HepG2 (cell line): ENCODE results near the gene PTBP2. TPM values are rescaled to one million over a fixed set of nuclear protein-coding genes. Genes with fewer than 3 reads are reported as not detected.

Experiments used
- EED ChIP-seq: sonication (generic); formaldehyde crosslinking; IDR thresholded peaks from 2 replicates; pipeline ENCODE4 v1.5.0; 2020; ENCODE audit warnings: mild to moderate bottlenecking, missing genetic modification reagents
- HMGXB4 ChIP-seq, 2 experiments: sonication (generic) in 1 of 2; formaldehyde crosslinking in 1 of 2; IDR thresholded peaks; 2 replicates each; pipeline versions ENCODE4 v1.4.0 to v1.6.1; 2018 to 2020; ENCODE audit warnings: missing genetic modification reagents in 2 of 2, borderline replicate concordance in 1 of 2, low read depth in 1 of 2, mild to moderate bottlenecking in 1 of 2, missing biosample characterization in 1 of 2
- HOXA7 ChIP-seq: sonication (generic); formaldehyde crosslinking; IDR thresholded peaks from 2 replicates; pipeline ENCODE4 v1.8.1; 2022; ENCODE audit warnings: mild to moderate bottlenecking, missing genetic modification reagents, moderate library complexity
- PHF8 ChIP-seq: sonication (generic); formaldehyde crosslinking; IDR thresholded peaks from 2 replicates; pipeline ENCODE4 v1.5.0; 2020; ENCODE audit warnings: missing genetic modification reagents
- RERE ChIP-seq: IDR thresholded peaks from 2 replicates; pipeline ENCODE4 v1.6.1; 2016; ENCODE audit warnings: low read depth, missing genetic modification reagents, missing compliant biosample characterization
- SAP130 ChIP-seq: IDR thresholded peaks from 2 replicates; pipeline ENCODE4 v1.6.1; 2016; ENCODE audit warnings: low read depth
- UBTF ChIP-seq: sonication (generic); formaldehyde crosslinking; IDR thresholded peaks from 2 replicates; pipeline ENCODE4 v1.4.0; 2020; ENCODE audit warnings: mild to moderate bottlenecking, missing genetic modification reagents
- YEATS4 ChIP-seq: sonication (generic); formaldehyde crosslinking; IDR thresholded peaks from 2 replicates; pipeline ENCODE4 v1.4.0; 2020; ENCODE audit warnings: missing genetic modification reagents, borderline replicate concordance
- ZNF431 ChIP-seq: sonication (generic); formaldehyde crosslinking; IDR thresholded peaks from 2 replicates; pipeline ENCODE4 v1.9.0; 2022; ENCODE audit warnings: missing genetic modification reagents, low read depth, mild to moderate bottlenecking, borderline replicate concordance
- ZNF501 ChIP-seq: sonication (generic); formaldehyde crosslinking; IDR thresholded peaks from 2 replicates; pipeline ENCODE4 v1.5.1; 2020; ENCODE audit warnings: mild to moderate bottlenecking, moderate library complexity, missing genetic modification reagents
- ZNF772 ChIP-seq: sonication (generic); formaldehyde crosslinking; IDR thresholded peaks from 2 replicates; pipeline ENCODE4 v1.5.0; 2020; ENCODE audit warnings: mild to moderate bottlenecking, missing genetic modification reagents
- polyA plus RNA-seq, 8 experiments: library from polyadenylated mRNA; depleted of rRNA in 3 of 8; stranded (reverse) in 7 of 8; unstranded in 1 of 8; fragments of >200 nt; fragmentation: Illumina TruSeq in 4 of 8; extraction: Trizol in 4 of 8; gene quantifications; 2 replicates each; pipeline versions ENCODE4 v1.2.1 to v1.2.3, GENCODE V29; 2011 to 2016; ENCODE audit warnings: low read depth in 4 of 8, missing spikeins in 1 of 8, mixed read lengths in 1 of 8; ENCODE audit not compliant: insufficient read depth in 1 of 8
- total RNA-seq, 5 experiments: library from RNA; depleted of rRNA; stranded (reverse); fragments of >200 nt; fragmentation: Illumina TruSeq; extraction: Trizol; gene quantifications; 2 replicates each; pipeline ENCODE4 v1.2.3, GENCODE V29; 2016; ENCODE audit warnings: low read depth in 1 of 5
- TF ChIP-seq, protein P1 (sequence below): sonication (generic); formaldehyde crosslinking; IDR thresholded peaks from 2 replicates; pipeline ENCODE4 v1.4.0; 2020; ENCODE audit warnings: missing genetic modification reagents, borderline replicate concordance
- TF ChIP-seq, protein P2 (sequence below): sonication (generic); IDR thresholded peaks from 2 replicates; pipeline ENCODE4 v1.6.1; 2016; ENCODE audit warnings: low read depth, borderline replicate concordance

PTBP2 gene
- total and polyA plus RNA-seq, 2 of the 13 experiments (the other 11 are each of a cell fraction or from before 2014, with no cell fraction given): 10.5 to 14.1 TPM

GRCh38 chr1:96722161-96722922 is 758 bp downstream of the PTBP2 start (continued):
- TF ChIP-seq UBTF (peak; percentile 34; the same call in 1 of the 2 replicates), HOXA7 (CRISPR knock-in tag) (no peak), ZNF772 (no peak), HMGXB4 (CRISPR knock-in tag; IDR thresholded peaks at IDR 0.05; ENCODE audit: borderline replicate concordance in 1 of 2, low read depth in 1 of 2) (peak in 1 of 2 experiments; percentile 10; a peak in 1 of 4 replicates), ZNF501 (CRISPR knock-in tag) (0 out of 2 replicates have a peak, but pooled peaks have one; percentile 8), RERE (CRISPR knock-in tag) (0 out of 2 replicates have a peak, but pooled peaks have one; percentile 5), ZNF431 (CRISPR knock-in tag) (0 out of 2 replicates have a peak, but pooled peaks have one; percentile 14), EED (CRISPR knock-in tag) (0 out of 2 replicates have a peak, but pooled peaks have one; percentile 49), SAP130 (CRISPR knock-in tag) (peak; percentile 11; the same call in 1 of the 2 replicates), YEATS4 (0 out of 2 replicates have a peak, but pooled peaks have one; percentile 13), PHF8 (peak; percentile 22; the same call in 1 of the 2 replicates)
- TF ChIP-seq, protein P1, sequence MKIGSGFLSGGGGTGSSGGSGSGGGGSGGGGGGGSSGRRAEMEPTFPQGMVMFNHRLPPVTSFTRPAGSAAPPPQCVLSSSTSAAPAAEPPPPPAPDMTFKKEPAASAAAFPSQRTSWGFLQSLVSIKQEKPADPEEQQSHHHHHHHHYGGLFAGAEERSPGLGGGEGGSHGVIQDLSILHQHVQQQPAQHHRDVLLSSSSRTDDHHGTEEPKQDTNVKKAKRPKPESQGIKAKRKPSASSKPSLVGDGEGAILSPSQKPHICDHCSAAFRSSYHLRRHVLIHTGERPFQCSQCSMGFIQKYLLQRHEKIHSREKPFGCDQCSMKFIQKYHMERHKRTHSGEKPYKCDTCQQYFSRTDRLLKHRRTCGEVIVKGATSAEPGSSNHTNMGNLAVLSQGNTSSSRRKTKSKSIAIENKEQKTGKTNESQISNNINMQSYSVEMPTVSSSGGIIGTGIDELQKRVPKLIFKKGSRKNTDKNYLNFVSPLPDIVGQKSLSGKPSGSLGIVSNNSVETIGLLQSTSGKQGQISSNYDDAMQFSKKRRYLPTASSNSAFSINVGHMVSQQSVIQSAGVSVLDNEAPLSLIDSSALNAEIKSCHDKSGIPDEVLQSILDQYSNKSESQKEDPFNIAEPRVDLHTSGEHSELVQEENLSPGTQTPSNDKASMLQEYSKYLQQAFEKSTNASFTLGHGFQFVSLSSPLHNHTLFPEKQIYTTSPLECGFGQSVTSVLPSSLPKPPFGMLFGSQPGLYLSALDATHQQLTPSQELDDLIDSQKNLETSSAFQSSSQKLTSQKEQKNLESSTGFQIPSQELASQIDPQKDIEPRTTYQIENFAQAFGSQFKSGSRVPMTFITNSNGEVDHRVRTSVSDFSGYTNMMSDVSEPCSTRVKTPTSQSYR (CRISPR knock-in tag): peak; percentile 42; the same call in 1 of the 2 replicates
- TF ChIP-seq, protein P2, sequence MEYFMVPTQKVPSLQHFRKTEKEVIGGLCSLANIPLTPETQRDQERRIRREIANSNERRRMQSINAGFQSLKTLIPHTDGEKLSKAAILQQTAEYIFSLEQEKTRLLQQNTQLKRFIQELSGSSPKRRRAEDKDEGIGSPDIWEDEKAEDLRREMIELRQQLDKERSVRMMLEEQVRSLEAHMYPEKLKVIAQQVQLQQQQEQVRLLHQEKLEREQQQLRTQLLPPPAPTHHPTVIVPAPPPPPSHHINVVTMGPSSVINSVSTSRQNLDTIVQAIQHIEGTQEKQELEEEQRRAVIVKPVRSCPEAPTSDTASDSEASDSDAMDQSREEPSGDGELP: 0 out of 2 replicates have a peak, but pooled peaks have one; percentile 12
